ENCODE measurements around the gene MAGI3.

GRCh38 chr1:113373644-113374043 lies 16.7 kb upstream of the MAGI3 start:
- TF ChIP-seq GATA2 (IDR thresholded peaks at IDR 0.05; ENCODE audit: low read depth, low read length), result no peak
- no peak for TF ChIP-seq GATA3 (IDR thresholded peaks at IDR 0.05; ENCODE audit: low read depth, low read length)
